Measurements from ENCODE around the gene CHD1L.

GRCh38 chr1:147273409-147274336 is 31.2 kb downstream of the CHD1L start:
- no peak for TF ChIP-seq POLR2A (IDR thresholded peaks at IDR 0.05)
- TF ChIP-seq, protein P1, sequence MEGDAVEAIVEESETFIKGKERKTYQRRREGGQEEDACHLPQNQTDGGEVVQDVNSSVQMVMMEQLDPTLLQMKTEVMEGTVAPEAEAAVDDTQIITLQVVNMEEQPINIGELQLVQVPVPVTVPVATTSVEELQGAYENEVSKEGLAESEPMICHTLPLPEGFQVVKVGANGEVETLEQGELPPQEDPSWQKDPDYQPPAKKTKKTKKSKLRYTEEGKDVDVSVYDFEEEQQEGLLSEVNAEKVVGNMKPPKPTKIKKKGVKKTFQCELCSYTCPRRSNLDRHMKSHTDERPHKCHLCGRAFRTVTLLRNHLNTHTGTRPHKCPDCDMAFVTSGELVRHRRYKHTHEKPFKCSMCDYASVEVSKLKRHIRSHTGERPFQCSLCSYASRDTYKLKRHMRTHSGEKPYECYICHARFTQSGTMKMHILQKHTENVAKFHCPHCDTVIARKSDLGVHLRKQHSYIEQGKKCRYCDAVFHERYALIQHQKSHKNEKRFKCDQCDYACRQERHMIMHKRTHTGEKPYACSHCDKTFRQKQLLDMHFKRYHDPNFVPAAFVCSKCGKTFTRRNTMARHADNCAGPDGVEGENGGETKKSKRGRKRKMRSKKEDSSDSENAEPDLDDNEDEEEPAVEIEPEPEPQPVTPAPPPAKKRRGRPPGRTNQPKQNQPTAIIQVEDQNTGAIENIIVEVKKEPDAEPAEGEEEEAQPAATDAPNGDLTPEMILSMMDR (IDR thresholded peaks at IDR 0.05) = peak; percentile 40 to 66 (median 51)
